HG03520 (cell line): ENCODE results near the gene DISP2.

Source experiments
- ATAC-seq: cut with Tn5 transposase; IDR thresholded peaks from one replicate; pipeline ENCODE4 v1.9.1; 2021; ENCODE audit warnings: mild to moderate bottlenecking, moderate library complexity; ENCODE audit not compliant: unreplicated experiment

DISP2 gene

GRCh38 chr15:40420793-40421192 is 62.8 kb downstream of the DISP2 start:
- no peak for ATAC-seq

- ATAC-seq: no peak
These were observed 63.5 kb downstream of the DISP2 start for GRCh38 chr15:40421246-40422157.

- ATAC-seq: no peak
These were observed 66.6 kb downstream of the DISP2 start for GRCh38 chr15:40424483-40425115.

GRCh38 chr15:40425681-40426080 is 67.7 kb downstream of the DISP2 start:
- ATAC-seq: no peak

- ATAC-seq: no peak
These were observed 69.2 kb downstream of the DISP2 start for GRCh38 chr15:40427188-40427587.

GRCh38 chr15:40428185-40428584 is 70.2 kb downstream of the DISP2 start:
- no peak for ATAC-seq
